ENCODE measurements around the gene RNF123.

Gene RNF123

DNA sequence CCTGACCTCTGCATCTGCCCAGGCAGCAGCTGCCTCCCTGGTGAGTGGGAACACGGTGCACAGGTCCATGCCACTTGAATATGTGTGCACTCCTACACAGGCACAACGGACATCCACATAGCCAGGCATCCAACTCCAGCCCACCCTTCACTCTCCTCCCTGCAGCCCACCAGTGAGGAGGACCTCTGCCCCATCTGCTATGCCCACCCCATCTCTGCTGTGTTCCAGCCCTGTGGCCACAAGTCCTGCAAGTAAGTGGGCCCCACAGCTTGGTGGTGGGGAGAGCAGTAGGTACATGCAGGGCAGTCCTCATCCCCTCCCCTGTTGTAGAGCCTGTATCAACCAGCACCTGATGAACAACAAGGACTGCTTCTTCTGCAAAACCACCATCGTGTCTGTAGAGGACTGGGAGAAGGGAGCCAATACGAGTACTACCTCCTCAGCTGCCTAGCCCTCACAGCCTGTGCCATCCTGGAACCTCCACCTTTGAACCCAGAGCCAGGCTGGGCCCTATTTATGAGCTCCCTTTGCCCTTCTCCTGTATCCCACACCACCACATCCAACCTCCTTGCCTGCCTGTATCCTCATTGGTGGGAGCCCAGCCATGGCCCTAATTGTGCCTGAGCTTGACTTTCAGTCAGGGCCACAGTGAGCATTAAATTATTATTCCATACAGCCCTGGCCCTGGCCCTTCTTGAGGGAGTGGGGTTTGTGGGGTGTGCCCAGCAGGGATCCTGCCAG is 31.7 kb downstream of the RNF123 start:
- TF ChIP-seq POLR2AphosphoS5 (IDR thresholded peaks at IDR 0.05; ENCODE audit: low read depth, low read length) = peak; percentile 74
- no peak for TF ChIP-seq TAF1 (IDR thresholded peaks at IDR 0.05; ENCODE audit: low read depth, low read length)
- no peak for FAIRE-seq
- no peak for DNase-seq (ENCODE audit: insufficient read length, low spot score)

DNA sequence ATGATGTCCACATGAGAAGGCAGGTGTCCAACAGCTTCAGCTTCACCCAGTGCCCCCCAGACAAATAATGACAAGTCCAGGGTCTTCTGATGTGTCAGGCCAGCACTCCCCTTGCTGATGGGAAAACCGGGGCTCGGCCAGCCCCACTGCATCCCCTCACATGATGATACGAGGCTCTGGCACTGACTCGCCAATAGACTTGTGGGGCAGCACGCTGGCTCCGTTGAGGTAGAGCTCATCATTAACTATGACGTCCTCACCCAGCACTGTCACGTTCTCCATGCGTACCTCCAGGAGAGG is 32.2 kb downstream of the RNF123 start:
- FAIRE-seq (no peak), DNase-seq (ENCODE audit: insufficient read length, low spot score) (no peak)
- no peak for TF ChIP-seq SPI1 (IDR thresholded peaks at IDR 0.05; ENCODE audit: low read depth, low read length)
- no peak for TF ChIP-seq PAX5 (IDR thresholded peaks at IDR 0.05; ENCODE audit: insufficient read depth, low read length, severe bottlenecking)
- no peak for TF ChIP-seq POLR2A (IDR thresholded peaks at IDR 0.05; ENCODE audit: low read depth, low read length)
- TF ChIP-seq POU2F2 (IDR thresholded peaks at IDR 0.05; ENCODE audit: low read depth, low read length) = no peak
- TF ChIP-seq POLR2AphosphoS5 (IDR thresholded peaks at IDR 0.05; ENCODE audit: low read depth, low read length) = no peak
- TF ChIP-seq TAF1 (IDR thresholded peaks at IDR 0.05; ENCODE audit: low read depth, low read length) = no peak

GRCh38 chr3:49721896-49722781 is 32.8 kb downstream of the RNF123 start:
- TF ChIP-seq POLR2A (IDR thresholded peaks at IDR 0.05; ENCODE audit: low read depth, low read length) (no peak), POLR2AphosphoS5 (IDR thresholded peaks at IDR 0.05; ENCODE audit: low read depth, low read length) (peak; percentile 56; the same call in 1 of the 2 replicates)

DNA sequence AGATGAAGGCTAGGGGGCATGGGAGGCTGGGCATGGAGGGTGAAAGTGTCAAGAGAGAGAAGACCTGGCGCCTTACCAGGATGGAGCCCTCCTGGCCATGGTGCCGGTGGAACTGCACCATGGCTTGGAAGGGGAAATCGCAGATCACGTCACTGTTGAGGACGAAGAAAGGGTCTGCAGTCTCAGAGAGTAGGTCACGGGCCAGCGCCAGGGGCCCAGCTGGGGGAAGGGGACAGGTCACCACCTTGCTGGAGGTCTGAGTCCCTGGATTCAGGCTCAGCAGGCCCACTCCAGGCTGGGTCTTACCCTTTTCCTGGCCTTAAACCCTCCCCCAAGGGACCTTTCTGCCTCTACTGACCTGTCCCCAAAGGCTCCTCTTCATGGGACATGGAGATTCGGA is 33.5 kb downstream of the RNF123 start:
- FAIRE-seq = no peak
- DNase-seq (ENCODE audit: insufficient read length, low spot score) = no peak
- TF ChIP-seq PAX5 (IDR thresholded peaks at IDR 0.05; ENCODE audit: insufficient read depth, low read length, severe bottlenecking) (no peak), TAF1 (IDR thresholded peaks at IDR 0.05; ENCODE audit: low read depth, low read length) (no peak), POLR2A (IDR thresholded peaks at IDR 0.05; ENCODE audit: low read depth, low read length) (no peak; the same call in 1 of the 2 replicates), POU2F2 (IDR thresholded peaks at IDR 0.05; ENCODE audit: low read depth, low read length) (0 out of 2 replicates have a peak, but pooled peaks have one; percentile 12), POLR2AphosphoS5 (IDR thresholded peaks at IDR 0.05; ENCODE audit: low read depth, low read length) (peak; percentile 4), SPI1 (IDR thresholded peaks at IDR 0.05; ENCODE audit: low read depth, low read length) (no peak)

More at GRCh38 chr3:49721896-49722781, 32.8 kb downstream of the RNF123 start:
- DNase-seq (ENCODE audit: insufficient read length, low spot score) (no peak), FAIRE-seq (peak; percentile 78)

- no peak for FAIRE-seq
- no peak for DNase-seq (ENCODE audit: insufficient read length, low spot score)
- TF ChIP-seq SPI1 (IDR thresholded peaks at IDR 0.05; ENCODE audit: low read depth, low read length) = no peak
- peak; percentile 46 for TF ChIP-seq POLR2AphosphoS5 (IDR thresholded peaks at IDR 0.05; ENCODE audit: low read depth, low read length)
- peak; percentile 35; the same call in 1 of the 2 replicates for TF ChIP-seq POLR2A (IDR thresholded peaks at IDR 0.05; ENCODE audit: low read depth, low read length)
These were observed 33.9 kb downstream of the RNF123 start for GRCh38 chr3:49723296-49723627.

DNA sequence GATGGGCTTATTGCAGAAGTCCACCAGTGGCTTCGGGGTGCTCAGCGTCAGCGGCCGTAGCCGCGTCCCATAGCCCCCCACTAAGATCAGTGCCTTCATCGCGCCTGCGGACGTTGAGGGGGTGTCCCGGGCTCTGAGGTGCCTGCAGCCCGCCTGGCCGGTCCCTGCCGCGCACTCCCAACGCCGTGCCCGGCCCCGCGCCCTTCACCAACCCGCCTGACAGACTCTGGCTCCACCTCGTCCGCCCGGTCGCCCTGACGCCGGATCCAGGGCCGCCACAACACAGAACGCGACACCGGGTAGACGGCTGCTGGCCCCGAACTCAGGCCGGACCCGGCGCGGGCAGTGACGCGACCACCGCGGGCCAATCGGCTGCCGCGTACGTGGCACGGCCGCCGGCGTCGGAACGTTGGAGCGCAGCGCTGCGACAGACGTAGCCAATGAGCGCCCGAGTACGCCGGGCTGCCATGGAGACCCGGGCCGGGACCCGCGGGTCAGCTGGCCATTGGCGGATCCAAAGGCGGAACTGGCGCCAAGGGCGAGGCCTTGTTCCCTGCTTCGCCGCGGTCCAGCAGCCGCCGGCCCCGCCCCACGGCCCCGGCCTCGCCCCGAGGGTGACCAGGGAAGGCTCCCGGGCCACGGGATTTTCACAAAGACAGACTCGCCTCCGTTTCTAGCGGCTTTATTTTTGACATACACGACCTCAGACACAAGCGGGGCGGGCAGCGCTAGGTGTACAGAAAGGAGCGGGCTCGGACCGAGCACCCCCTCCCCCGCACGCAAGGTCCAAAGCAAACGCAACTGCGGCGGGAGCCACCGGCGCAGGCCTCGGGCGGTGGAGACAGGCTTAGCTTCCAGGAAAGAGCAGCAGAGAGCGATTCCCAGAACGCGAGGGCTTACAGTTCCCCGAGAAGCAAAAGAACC is 34.5 kb downstream of the RNF123 start, which contains the start of gene GMPPB:
TSS of gene GMPPB (minus strand) at position 324 of the 924 bp plus-strand sequence. CDS start at position 99, 225 bp downstream.
- TF ChIP-seq TAF1 (IDR thresholded peaks at IDR 0.05; ENCODE audit: low read depth, low read length) (no peak; the same call in 1 of the 2 replicates), POU2F2 (IDR thresholded peaks at IDR 0.05; ENCODE audit: low read depth, low read length) (no peak), PAX5 (IDR thresholded peaks at IDR 0.05; ENCODE audit: insufficient read depth, low read length, severe bottlenecking) (peak; percentile 47), SPI1 (IDR thresholded peaks at IDR 0.05; ENCODE audit: low read depth, low read length) (peak; percentile 61), POLR2AphosphoS5 (IDR thresholded peaks at IDR 0.05; ENCODE audit: low read depth, low read length) (peak; percentile 18; the same call in 1 of the 2 replicates), POLR2A (IDR thresholded peaks at IDR 0.05; ENCODE audit: low read depth, low read length) (peak; percentile 61)
- peak; percentile 97 for DNase-seq (ENCODE audit: insufficient read length, low spot score)
- peak; percentile 99 for FAIRE-seq

DNA sequence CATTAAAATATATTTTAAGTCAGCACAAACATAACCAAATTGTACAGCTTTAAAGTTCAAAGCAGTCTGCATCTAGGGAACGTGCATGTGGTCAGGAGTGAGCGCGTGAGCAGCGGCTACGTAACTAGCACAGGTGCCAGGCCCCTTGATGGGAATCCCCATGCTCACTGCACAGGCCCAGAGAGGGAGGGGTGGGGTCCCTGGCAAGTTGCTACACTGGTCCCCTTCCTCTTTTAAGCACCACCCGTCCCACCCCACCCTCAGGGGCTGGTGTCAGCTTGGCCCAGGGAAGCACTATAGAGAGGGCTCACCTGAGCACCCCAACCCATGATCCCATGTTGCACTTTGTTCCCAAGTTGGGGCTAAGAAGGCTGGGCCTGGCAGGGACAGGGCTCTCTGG is 35.2 kb downstream of the RNF123 start:
- no peak for TF ChIP-seq TAF1 (IDR thresholded peaks at IDR 0.05; ENCODE audit: low read depth, low read length)
- TF ChIP-seq POLR2AphosphoS5 (IDR thresholded peaks at IDR 0.05; ENCODE audit: low read depth, low read length) = 0 out of 2 replicates have a peak, but pooled peaks have one; percentile 13
- DNase-seq (ENCODE audit: insufficient read length, low spot score) = no peak
- FAIRE-seq = no peak

DNA sequence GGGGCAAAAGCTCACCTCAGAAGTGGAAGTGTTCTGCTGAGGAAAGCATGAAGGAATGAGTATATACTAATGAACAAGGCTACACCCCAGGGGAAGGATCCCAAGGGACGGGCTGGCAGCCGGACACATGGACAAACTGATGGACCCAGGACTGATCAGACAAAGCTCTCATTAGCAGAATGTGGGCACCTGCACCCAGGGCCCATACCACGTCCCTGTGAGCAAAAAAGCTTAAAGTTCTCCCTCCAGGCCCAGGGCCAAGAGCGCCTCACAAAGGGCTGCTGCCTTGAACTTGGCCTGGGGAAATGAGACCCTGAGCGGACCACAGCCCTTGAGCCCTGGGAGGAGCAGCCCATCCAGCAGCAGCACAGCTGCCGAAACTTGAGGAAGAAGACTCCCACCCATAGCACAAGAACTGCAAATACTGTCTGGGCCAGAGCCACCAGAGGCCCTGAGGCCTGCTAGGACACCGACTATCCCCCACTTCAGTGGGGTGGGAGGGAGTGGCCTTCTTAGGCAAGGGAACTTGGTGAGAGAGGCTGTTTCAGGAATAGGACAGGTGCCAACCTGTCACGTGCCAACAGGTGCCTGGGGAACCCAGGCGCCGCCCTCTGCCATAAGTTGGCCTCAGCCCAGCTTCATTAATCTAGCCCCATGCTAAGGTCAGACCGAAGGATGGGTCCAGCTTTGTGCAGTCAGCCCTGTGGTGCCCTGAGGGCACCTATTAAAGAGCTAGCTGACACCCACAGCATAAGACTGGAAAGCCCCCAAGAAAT is 36.7 kb downstream of the RNF123 start:
- DNase-seq (ENCODE audit: insufficient read length, low spot score) (no peak), FAIRE-seq (no peak)
- no peak for TF ChIP-seq POU2F2 (IDR thresholded peaks at IDR 0.05; ENCODE audit: low read depth, low read length)
- TF ChIP-seq POLR2A (IDR thresholded peaks at IDR 0.05; ENCODE audit: low read depth, low read length) = no peak
